GM12878 (cell line): Measurements from ENCODE around the gene MEGF9. TPM values are rescaled to one million over a fixed set of nuclear protein-coding genes. Genes with fewer than 3 reads are reported as not detected.

Experiments
- ATAC-seq: fragments of 200-7000 bp; cut with Tn5 transposase; 3 replicates; pipeline ENCODE4 v1.9.1; 2020; ENCODE audit warnings: mild to moderate bottlenecking, moderate library complexity
- BruUV-seq: library from RNA; stranded (reverse); fragments of 400-500 nt; replicated peaks from 2 replicates; lab custom pipeline; 2021; lab: Mats Ljungman, UMichigan
- CTCF ChIA-PET: fragments of 300-600 bp; sonication (Branson Sonifier 250); formaldehyde crosslinking; extraction: SDS; loops from one replicate; lab custom pipeline; 2021; ENCODE audit warnings: inconsistent platforms; lab: Yijun Ruan, JAX
- POLR2A ChIA-PET: fragments of 350-600 bp; formaldehyde crosslinking; extraction: SDS; loops from one replicate; lab custom pipeline; 2021; ENCODE audit warnings: inconsistent platforms; lab: Charles Lee
- RAD21 ChIA-PET: fragments of 300-600 bp; sonication (Branson Sonifier 250); formaldehyde crosslinking; loops from one replicate; lab custom pipeline; 2023; ENCODE audit warnings: antibody characterized with exemption; ENCODE audit not compliant: unreplicated experiment; lab: Charles Lee
- SMC1A ChIA-PET: fragments of 300-600 bp; sonication (Branson Sonifier 250); formaldehyde crosslinking; loops from one replicate; lab custom pipeline; 2023; ENCODE audit not compliant: unreplicated experiment, uncharacterized antibody; lab: Charles Lee
- DNase-seq: peaks from one replicate; pipeline ENCODE4 v3.0.0-alpha.2; 2011; ENCODE audit warnings: low read depth, low spot score
- FAIRE-seq: peaks from 3 replicates; lab custom pipeline; 2011; peaks lifted over from hg19 to GRCh38; lab: Jason Lieb, UNC
- H2AFZ ChIP-seq: 2 replicates; pipeline ENCODE4 v1.6.0; 2011; ENCODE audit warnings: low read depth, low read length, control low read depth; ENCODE audit not compliant: control insufficient read depth
- H3K27ac ChIP-seq: 2 replicates; pipeline ENCODE4 v1.5.1; 2011; ENCODE audit warnings: control low read depth; ENCODE audit not compliant: control insufficient read depth, insufficient read depth
- H3K27me3 ChIP-seq, 2 experiments: replicated peaks in 1 of 2; 2 replicates each; pipeline versions ENCODE4 v1.6.0 to v1.6.1; 2011; ENCODE audit warnings: low read length in 1 of 2; ENCODE audit not compliant: control insufficient read depth in 2 of 2, insufficient read depth in 2 of 2
- H3K36me3 ChIP-seq, 2 experiments: 2 replicates each; pipeline ENCODE4 v1.5.1; 2011; ENCODE audit warnings: low read length in 1 of 2; ENCODE audit not compliant: control insufficient read depth in 2 of 2, insufficient read depth in 2 of 2
- H3K4me1 ChIP-seq: 2 replicates; pipeline ENCODE4 v1.6.1; 2011; ENCODE audit warnings: mild to moderate bottlenecking, low read length, moderate library complexity, mixed read lengths; ENCODE audit not compliant: control insufficient read depth, insufficient read depth
- H3K4me2 ChIP-seq: 2 replicates; pipeline ENCODE4 v1.6.0; 2011; ENCODE audit warnings: control low read depth; ENCODE audit not compliant: control insufficient read depth, insufficient read depth
- H3K4me3 ChIP-seq: fragments of 200-600 bp; sonication (generic); 2 replicates; pipeline ENCODE4 v1.5.1; 2016
- H3K79me2 ChIP-seq: 2 replicates; pipeline ENCODE4 v1.6.0; 2011; ENCODE audit warnings: low read length; ENCODE audit not compliant: control insufficient read depth, insufficient read depth
- H3K9ac ChIP-seq: 2 replicates; pipeline ENCODE4 v1.8.0; 2011; ENCODE audit warnings: low read length, control low read depth, mixed read lengths; ENCODE audit not compliant: control insufficient read depth, insufficient read depth
- H3K9me3 ChIP-seq: replicated peaks from 3 replicates; pipeline ENCODE4 v1.5.1; 2011; ENCODE audit warnings: mild to moderate bottlenecking, low read length; ENCODE audit not compliant: control insufficient read depth, insufficient read depth
- H4K20me1 ChIP-seq: 2 replicates; pipeline ENCODE4 v1.6.0; 2011; ENCODE audit not compliant: control insufficient read depth, insufficient read depth
- E2F4 ChIP-seq: IDR thresholded peaks from 2 replicates; pipeline ENCODE4 v1.6.1; 2012; ENCODE audit warnings: low read depth, low read length, improper control_type of control experiment
- KDM1A ChIP-seq: fragments of 200-600 bp; sonication (generic); IDR thresholded peaks from 2 replicates; pipeline ENCODE4 v1.6.1; 2016; ENCODE audit warnings: borderline replicate concordance
- KLF5 ChIP-seq: fragments of 450-650 bp; IDR thresholded peaks from 2 replicates; pipeline ENCODE4 v1.6.1; 2014; ENCODE audit warnings: mild to moderate bottlenecking; ENCODE audit not compliant: partially characterized antibody
- NFYA ChIP-seq: IDR thresholded peaks from 2 replicates; pipeline ENCODE4 v1.6.1; 2011; ENCODE audit warnings: low read depth, mild to moderate bottlenecking, low read length, improper control_type of control experiment, borderline replicate concordance
- RAD51 ChIP-seq: fragments of 450-650 bp; IDR thresholded peaks from 2 replicates; pipeline ENCODE4 v1.6.1; 2016; ENCODE audit warnings: moderate library complexity, mild to moderate bottlenecking, inconsistent platforms
- SP1 ChIP-seq: IDR thresholded peaks from one replicate; pipeline ENCODE4 v1.6.1; 2011; ENCODE audit warnings: low read depth, low read length
- SREBF2 ChIP-seq: IDR thresholded peaks from 2 replicates; pipeline ENCODE4 v1.6.1; 2012; ENCODE audit warnings: mild to moderate bottlenecking, low read length
- TAF1 ChIP-seq: IDR thresholded peaks from 2 replicates; pipeline ENCODE4 v1.6.1; 2011; ENCODE audit warnings: mild to moderate bottlenecking, low read depth, low read length, borderline replicate concordance
- TCF3 ChIP-seq: IDR thresholded peaks from 2 replicates; pipeline ENCODE4 v1.6.1; 2012; ENCODE audit warnings: low read depth, mild to moderate bottlenecking, low read length, borderline replicate concordance; ENCODE audit not compliant: insufficient read depth
- TCF7 ChIP-seq: IDR thresholded peaks from 2 replicates; pipeline ENCODE4 v1.6.1; 2014; ENCODE audit warnings: antibody characterized with exemption, borderline replicate concordance
- YBX1 ChIP-seq: fragments of 450-650 bp; IDR thresholded peaks from 2 replicates; pipeline ENCODE4 v1.6.1; 2016; ENCODE audit warnings: antibody characterized with exemption
- ZBTB33 ChIP-seq: fragments of 450-650 bp; IDR thresholded peaks from 2 replicates; pipeline ENCODE4 v1.6.1; 2017; ENCODE audit warnings: mild to moderate bottlenecking
- WGBS: methylation state at CpG from one replicate; pipeline ENCODE4 v1.1.6; 2016; ENCODE audit warnings: low lambda C conversion rate; ENCODE audit not compliant: insufficient replicate concordance, insufficient coverage; ENCODE audit errors: missing lambda C conversion rate; 5-methylcytosine and 5-hydroxymethylcytosine counted together
- in situ Hi-C: fragments of 300-500 bp; cut with MboI; formaldehyde crosslinking; loops from 9 replicates; pipeline ENCODE4 v1.14.3; 2018; ENCODE audit warnings: mixed read lengths
- intact Hi-C: fragments of 100-400 bp; cut with micrococcal nuclease; formaldehyde crosslinking; loops from one replicate; pipeline ENCODE4 v1.14.2; 2022; ENCODE audit not compliant: unreplicated experiment
- polyA plus RNA-seq, 11 experiments: library from polyadenylated mRNA; depleted of rRNA in 4 of 11; unstranded in 6 of 11; stranded (reverse) in 5 of 11; fragments of >200 nt; fragmentation: Nextera tagmentation in 4 of 11; fragmentation: Illumina TruSeq in 1 of 11; extraction: Ambion mirVana in 4 of 11; extraction: Trizol in 1 of 11; gene quantifications; 1 replicate in 1 of 11; 2 replicates in 10 of 11; pipeline versions ENCODE4 v1.2.1 to v1.2.3, GENCODE V29; 2011 to 2016; ENCODE audit warnings: inconsistent platforms in 2 of 11, missing spikeins in 2 of 11, low read depth in 1 of 11
- total RNA-seq, 4 experiments: library from RNA; depleted of rRNA in 3 of 4; stranded (reverse); fragments of >200 nt in 3 of 4; fragmentation: Illumina TruSeq in 1 of 4; extraction: Trizol in 1 of 4; gene quantifications; 2 replicates each; pipeline versions ENCODE4 v1.2.1 to v1.2.3, GENCODE V29; 2013 to 2021
- TF ChIP-seq, protein P1 (sequence below): fragments of 450-650 bp; IDR thresholded peaks from 2 replicates; pipeline ENCODE4 v1.6.1; 2016; ENCODE audit warnings: mild to moderate bottlenecking, moderate library complexity, borderline replicate concordance

MEGF9 gene
- total and polyA plus RNA-seq, 10 of the 15 experiments (the other 5 are each of a cell fraction or from before 2014, with no cell fraction given) = 0.71 to 5.1 (median 2.6) TPM

GRCh38 chr9:120717176-120717575, 2.9 kb upstream of the MEGF9 start (continued):
- TF ChIP-seq, protein P1, sequence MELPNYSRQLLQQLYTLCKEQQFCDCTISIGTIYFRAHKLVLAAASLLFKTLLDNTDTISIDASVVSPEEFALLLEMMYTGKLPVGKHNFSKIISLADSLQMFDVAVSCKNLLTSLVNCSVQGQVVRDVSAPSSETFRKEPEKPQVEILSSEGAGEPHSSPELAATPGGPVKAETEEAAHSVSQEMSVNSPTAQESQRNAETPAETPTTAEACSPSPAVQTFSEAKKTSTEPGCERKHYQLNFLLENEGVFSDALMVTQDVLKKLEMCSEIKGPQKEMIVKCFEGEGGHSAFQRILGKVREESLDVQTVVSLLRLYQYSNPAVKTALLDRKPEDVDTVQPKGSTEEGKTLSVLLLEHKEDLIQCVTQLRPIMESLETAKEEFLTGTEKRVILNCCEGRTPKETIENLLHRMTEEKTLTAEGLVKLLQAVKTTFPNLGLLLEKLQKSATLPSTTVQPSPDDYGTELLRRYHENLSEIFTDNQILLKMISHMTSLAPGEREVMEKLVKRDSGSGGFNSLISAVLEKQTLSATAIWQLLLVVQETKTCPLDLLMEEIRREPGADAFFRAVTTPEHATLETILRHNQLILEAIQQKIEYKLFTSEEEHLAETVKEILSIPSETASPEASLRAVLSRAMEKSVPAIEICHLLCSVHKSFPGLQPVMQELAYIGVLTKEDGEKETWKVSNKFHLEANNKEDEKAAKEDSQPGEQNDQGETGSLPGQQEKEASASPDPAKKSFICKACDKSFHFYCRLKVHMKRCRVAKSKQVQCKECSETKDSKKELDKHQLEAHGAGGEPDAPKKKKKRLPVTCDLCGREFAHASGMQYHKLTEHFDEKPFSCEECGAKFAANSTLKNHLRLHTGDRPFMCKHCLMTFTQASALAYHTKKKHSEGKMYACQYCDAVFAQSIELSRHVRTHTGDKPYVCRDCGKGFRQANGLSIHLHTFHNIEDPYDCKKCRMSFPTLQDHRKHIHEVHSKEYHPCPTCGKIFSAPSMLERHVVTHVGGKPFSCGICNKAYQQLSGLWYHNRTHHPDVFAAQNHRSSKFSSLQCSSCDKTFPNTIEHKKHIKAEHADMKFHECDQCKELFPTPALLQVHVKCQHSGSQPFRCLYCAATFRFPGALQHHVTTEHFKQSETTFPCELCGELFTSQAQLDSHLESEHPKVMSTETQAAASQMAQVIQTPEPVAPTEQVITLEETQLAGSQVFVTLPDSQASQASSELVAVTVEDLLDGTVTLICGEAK = no peak
- no peak for TF ChIP-seq TAF1
- no peak for TF ChIP-seq RAD51
- TF ChIP-seq SP1 = no peak

- peaks cover 15% of the 10 kb centered on the region for H3K4me1 ChIP-seq
- H3K4me2 ChIP-seq = no peak overlapping the region
- H3K36me3 ChIP-seq = no peaks in the 10 kb centered on the region
- ATAC-seq (no peak), DNase-seq (no peak), FAIRE-seq (no peak)
- WGBS = 68% methylated on average over 5 of the region's 5 CpGs
- no peak overlapping the region for H3K9ac ChIP-seq
- no TSS peak for BruUV-seq
- ChIA-PET POLR2A (interaction anchor here (0.7 kb wide), 1 partner anchor 486 kb away, joined by 4 read pairs; no protein-coding TSS in a partner anchor), CTCF (no interaction called here), SMC1A (interaction anchor here (1.2 kb wide), 1 partner anchor 8 kb away, joined by 3 read pairs; no protein-coding TSS in a partner anchor), RAD21 (no interaction called here)
- no peaks in the 10 kb centered on the region; the same call in 1 of the 2 replicates for H3K79me2 ChIP-seq
- in situ Hi-C loops = no loop called here
- H3K27me3 ChIP-seq = no peaks in the 10 kb centered on the region; a peak in 1 of 4 replicates
- H4K20me1 ChIP-seq = no peaks in the 10 kb centered on the region
- no peak for TF ChIP-seq NFYA
- no peak for TF ChIP-seq YBX1
- TF ChIP-seq TCF3 = no peak
- no peak for TF ChIP-seq TCF7
- no peak for TF ChIP-seq E2F4
- no peak for TF ChIP-seq SREBF2
- TF ChIP-seq KLF5 = no peak
- no peak for TF ChIP-seq KDM1A
- TF ChIP-seq ZBTB33 = no peak
- H3K4me3 ChIP-seq = no peak overlapping the region
- no peaks in the 10 kb centered on the region; the same call in 2 of the 3 replicates for H3K9me3 ChIP-seq
- no peak overlapping the region for H3K27ac ChIP-seq
- intact Hi-C loops = no loop called here
- no peak overlapping the region for H2AFZ ChIP-seq
Observed at GRCh38 chr9:120716483-120716882, 2.2 kb upstream of the MEGF9 start.
